Activated gamma-delta T cell treated with anti-CD3 and anti-CD28 coated beads, Interleukin-2, amount 50 U/mL, for 16 hours (primary cell): ENCODE measurements around the gene GNAO1.

ENCODE experiments used
- DNase-seq: peaks from one replicate; pipeline ENCODE4 v3.0.0-alpha.2; 2020; ENCODE audit warnings: low read depth

Gene GNAO1

GRCh38 chr16:56400458-56400857 lies 209.2 kb downstream of the GNAO1 start:
- DNase-seq: no peak

- no peak for DNase-seq
Observed at GRCh38 chr16:56401482-56401881, 210.2 kb downstream of the GNAO1 start.

- DNase-seq: no peak
Observed at GRCh38 chr16:56405977-56406672, 214.8 kb downstream of the GNAO1 start.
